Activated CD8-positive, alpha-beta T cell treated with anti-CD3 and anti-CD28 coated beads for 36 hours (primary cell): Measurements from ENCODE around the gene PLD1. TPM values are rescaled to one million over a fixed set of nuclear protein-coding genes. Genes with fewer than 3 reads are reported as not detected.

Experiments
- ATAC-seq: fragments of 200-7000 bp; cut with Tn5 transposase; one replicate; pipeline ENCODE4 v1.10.0; 2021; ENCODE audit warnings: mild to moderate bottlenecking, moderate library complexity
- CTCF ChIA-PET: fragments of 350-600 bp; sonication (Branson Sonifier 250); formaldehyde crosslinking; loops from one replicate; lab custom pipeline; 2021; ENCODE audit warnings: antibody characterized with exemption; lab: Charles Lee
- POLR2A ChIA-PET: fragments of 350-600 bp; sonication (Branson Sonifier 250); formaldehyde crosslinking; loops from one replicate; lab custom pipeline; 2021; ENCODE audit warnings: antibody characterized with exemption; lab: Charles Lee
- DNase-seq: peaks from one replicate; pipeline ENCODE4 v3.0.0-alpha.2; 2020
- H3K27ac Mint-ChIP-seq: one replicate; pipeline ENCODE4 v1.8.0; 2021; ENCODE audit warnings: mild to moderate bottlenecking, mixed read lengths
- H3K27me3 Mint-ChIP-seq: one replicate; pipeline ENCODE4 v1.8.0; 2021; ENCODE audit warnings: mixed read lengths
- H3K36me3 Mint-ChIP-seq: one replicate; pipeline ENCODE4 v1.8.0; 2021; ENCODE audit warnings: low read depth, mixed read lengths
- H3K4me1 Mint-ChIP-seq: one replicate; pipeline ENCODE4 v1.8.0; 2021; ENCODE audit warnings: low read depth, mixed read lengths
- H3K4me3 Mint-ChIP-seq: one replicate; pipeline ENCODE4 v1.8.0; 2021; ENCODE audit warnings: mild to moderate bottlenecking, moderate library complexity, mixed read lengths
- H3K9me3 Mint-ChIP-seq: one replicate; pipeline ENCODE4 v1.8.0; 2021; ENCODE audit warnings: mixed read lengths
- intact Hi-C: fragments of 100-400 bp; cut with micrococcal nuclease; formaldehyde crosslinking; loops from one replicate; pipeline ENCODE4 v1.10.0; 2022
- total RNA-seq, 2 experiments: library from RNA; stranded (reverse); gene quantifications; one replicate each; pipeline ENCODE4 v1.2.3, GENCODE V29; 2021
- TF ChIP-seq, protein P1 (sequence below): fragments of 200-600 bp; IDR thresholded peaks from one replicate; pipeline ENCODE4 v1.8.0; 2022; ENCODE audit warnings: antibody characterized with exemption, mild to moderate bottlenecking

PLD1 gene
- total RNA-seq, 2 experiments from 2014 or later: 0.86 to 1.2 TPM

DNA sequence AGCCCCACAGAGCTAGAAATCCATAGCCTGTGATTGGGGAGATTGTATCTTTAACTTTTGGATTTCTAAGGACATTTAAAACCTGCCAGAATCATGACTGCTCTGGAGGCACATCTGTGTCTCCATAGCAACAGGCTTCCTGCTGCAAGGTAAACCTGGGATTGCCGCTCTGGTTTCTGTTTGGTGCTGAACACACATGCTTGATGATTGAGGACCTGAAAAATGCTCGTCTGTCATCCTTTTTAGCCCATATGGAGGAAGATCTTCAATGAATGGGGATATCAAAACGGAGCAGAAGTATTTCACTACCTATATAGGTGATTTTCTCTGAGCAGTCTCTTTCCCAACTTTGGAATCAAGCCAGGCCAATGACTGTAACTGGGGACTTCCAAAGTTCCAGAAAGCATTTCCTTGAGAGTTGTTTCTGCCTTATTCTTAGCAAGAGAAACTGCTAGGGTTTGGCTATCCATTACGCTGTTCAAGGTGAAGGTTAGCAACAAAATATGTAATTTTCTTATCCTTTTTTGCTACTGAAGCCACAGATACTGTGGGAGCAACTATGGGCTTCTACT, 253.6 kb downstream of the PLD1 start:
- H3K4me1 Mint-ChIP-seq: peaks cover 17% of the 10 kb centered on the region
- H3K36me3 Mint-ChIP-seq: no peaks in the 10 kb centered on the region
- CTCF ChIA-PET: interaction anchor here (1.3 kb wide), 1 partner anchor 394 kb away, joined by 3 read pairs; no protein-coding TSS in a partner anchor
- H3K27ac Mint-ChIP-seq: no peak overlapping the region
- no peaks in the 10 kb centered on the region for H3K27me3 Mint-ChIP-seq
- no peak overlapping the region for H3K4me3 Mint-ChIP-seq
- DNase-seq (no peak), ATAC-seq (no peak)
- TF ChIP-seq, protein P1, sequence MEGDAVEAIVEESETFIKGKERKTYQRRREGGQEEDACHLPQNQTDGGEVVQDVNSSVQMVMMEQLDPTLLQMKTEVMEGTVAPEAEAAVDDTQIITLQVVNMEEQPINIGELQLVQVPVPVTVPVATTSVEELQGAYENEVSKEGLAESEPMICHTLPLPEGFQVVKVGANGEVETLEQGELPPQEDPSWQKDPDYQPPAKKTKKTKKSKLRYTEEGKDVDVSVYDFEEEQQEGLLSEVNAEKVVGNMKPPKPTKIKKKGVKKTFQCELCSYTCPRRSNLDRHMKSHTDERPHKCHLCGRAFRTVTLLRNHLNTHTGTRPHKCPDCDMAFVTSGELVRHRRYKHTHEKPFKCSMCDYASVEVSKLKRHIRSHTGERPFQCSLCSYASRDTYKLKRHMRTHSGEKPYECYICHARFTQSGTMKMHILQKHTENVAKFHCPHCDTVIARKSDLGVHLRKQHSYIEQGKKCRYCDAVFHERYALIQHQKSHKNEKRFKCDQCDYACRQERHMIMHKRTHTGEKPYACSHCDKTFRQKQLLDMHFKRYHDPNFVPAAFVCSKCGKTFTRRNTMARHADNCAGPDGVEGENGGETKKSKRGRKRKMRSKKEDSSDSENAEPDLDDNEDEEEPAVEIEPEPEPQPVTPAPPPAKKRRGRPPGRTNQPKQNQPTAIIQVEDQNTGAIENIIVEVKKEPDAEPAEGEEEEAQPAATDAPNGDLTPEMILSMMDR: no peak
- intact Hi-C loops: no loop called here
- no peaks in the 10 kb centered on the region for H3K9me3 Mint-ChIP-seq
- POLR2A ChIA-PET: no interaction called here

DNA sequence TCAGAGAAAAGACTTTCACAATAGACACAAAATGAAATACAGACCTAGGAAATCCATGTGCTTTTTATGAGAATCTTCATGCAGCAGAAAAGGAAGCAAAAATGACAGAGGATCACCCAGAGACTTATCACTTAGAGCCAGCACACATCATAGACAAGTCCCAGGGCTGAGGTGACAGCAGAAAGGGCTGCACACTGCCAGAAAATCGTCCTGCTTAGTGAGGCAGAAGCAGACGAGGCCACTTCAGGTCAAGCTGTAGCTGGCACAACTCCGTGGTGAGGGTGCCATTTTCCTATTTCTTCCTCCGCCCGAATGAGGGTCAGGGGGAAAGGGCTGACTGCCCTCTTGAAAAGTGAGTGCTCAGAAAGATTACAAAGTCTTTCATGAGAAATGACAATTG, 254.1 kb downstream of the PLD1 start:
- H3K27ac Mint-ChIP-seq: no peak overlapping the region
- H3K9me3 Mint-ChIP-seq: no peaks in the 10 kb centered on the region
- ATAC-seq: no peak
- TF ChIP-seq, protein P1: no peak
- H3K4me3 Mint-ChIP-seq: no peak overlapping the region
- intact Hi-C loops: no loop called here
- DNase-seq: no peak
- ChIA-PET CTCF (no interaction called here), POLR2A (no interaction called here)
- no peaks in the 10 kb centered on the region for H3K27me3 Mint-ChIP-seq
- no peaks in the 10 kb centered on the region for H3K36me3 Mint-ChIP-seq
- H3K4me1 Mint-ChIP-seq: peaks cover 12% of the 10 kb centered on the region

DNA sequence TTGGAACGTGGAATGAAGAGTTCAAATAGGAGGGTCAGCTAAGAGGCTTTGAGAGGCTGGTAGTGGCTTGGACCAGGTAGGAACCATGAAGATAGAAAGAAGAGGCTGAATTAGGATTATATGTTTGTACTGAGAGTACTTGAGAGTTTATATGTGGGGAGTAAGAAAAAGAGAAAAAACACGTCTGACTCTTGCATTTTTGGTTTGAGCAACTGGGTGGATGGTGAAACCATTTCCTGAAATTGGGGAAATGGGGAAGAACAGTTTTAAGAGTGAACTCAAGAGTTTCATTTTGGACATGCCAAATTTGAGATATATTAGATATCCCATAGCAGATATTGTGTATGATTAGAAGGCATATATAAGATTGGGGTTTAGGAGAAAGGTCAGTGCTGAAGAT, 257.2 kb downstream of the PLD1 start:
- POLR2A ChIA-PET: no interaction called here
- intact Hi-C loops: no loop called here
- Mint-ChIP-seq H3K27me3 (no peaks in the 10 kb centered on the region), H3K27ac (no peak overlapping the region), H3K36me3 (no peaks in the 10 kb centered on the region), H3K4me3 (no peak overlapping the region), H3K4me1 (peaks cover 3% of the 10 kb centered on the region), H3K9me3 (no peaks in the 10 kb centered on the region)
- no peak for ATAC-seq
- no peak for DNase-seq
- CTCF ChIA-PET: no interaction called here
- TF ChIP-seq, protein P1: no peak

DNA sequence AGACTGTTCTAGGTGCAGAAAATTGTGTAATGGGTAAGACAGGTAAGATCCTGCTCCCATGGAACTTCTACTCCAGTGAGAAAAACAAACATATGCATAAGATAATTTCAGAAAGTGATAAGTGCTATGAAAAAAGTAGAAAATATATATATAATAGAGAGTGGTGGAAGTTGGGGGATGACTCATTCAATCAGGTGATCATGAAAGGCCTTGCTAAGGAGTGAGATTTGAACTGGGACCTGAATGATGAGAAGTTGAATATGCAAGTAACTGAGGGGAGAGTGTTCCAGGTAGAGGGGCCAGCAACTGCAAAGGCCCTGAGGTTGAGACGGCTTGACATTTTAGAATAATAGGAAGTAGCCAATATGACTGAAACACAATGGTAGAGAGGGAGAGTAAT, 257.8 kb downstream of the PLD1 start:
- no peak overlapping the region for H3K27ac Mint-ChIP-seq
- ChIA-PET POLR2A (interaction anchor here (0.7 kb wide), 1 partner anchor 342 kb away, joined by 3 read pairs; no protein-coding TSS in a partner anchor), CTCF (no interaction called here)
- no peaks in the 10 kb centered on the region for H3K27me3 Mint-ChIP-seq
- H3K9me3 Mint-ChIP-seq: no peaks in the 10 kb centered on the region
- H3K36me3 Mint-ChIP-seq: no peaks in the 10 kb centered on the region
- TF ChIP-seq, protein P1: no peak
- peaks cover 3% of the 10 kb centered on the region for H3K4me1 Mint-ChIP-seq
- H3K4me3 Mint-ChIP-seq: no peak overlapping the region
- ATAC-seq (no peak), DNase-seq (no peak)
- intact Hi-C loops: no loop called here

DNA sequence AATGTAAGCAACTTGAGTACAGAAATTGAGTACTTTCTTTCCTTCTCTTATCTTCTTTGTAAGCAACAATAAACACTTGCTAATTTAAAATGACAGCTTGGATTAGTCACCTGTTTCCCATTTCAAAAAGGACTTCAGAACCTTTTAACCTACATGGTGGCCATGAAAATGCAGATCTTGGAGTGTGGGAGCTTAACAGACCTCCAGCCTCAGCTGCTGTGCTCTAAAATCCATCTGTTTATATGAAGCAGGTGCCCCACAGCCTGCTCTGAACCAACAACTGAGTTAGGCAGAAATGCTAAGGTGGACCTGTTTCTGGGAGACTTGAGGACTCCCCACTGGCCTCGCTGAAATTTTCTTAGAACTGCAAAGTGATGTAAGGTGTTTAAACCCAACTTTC, 259.0 kb downstream of the PLD1 start:
- no peaks in the 10 kb centered on the region for H3K9me3 Mint-ChIP-seq

More for the DNA sequence above, 259.0 kb downstream of the PLD1 start:
- H3K4me1 Mint-ChIP-seq: no peaks in the 10 kb centered on the region
- ATAC-seq: no peak
- DNase-seq: no peak
- intact Hi-C loops: no loop called here
- TF ChIP-seq, protein P1: no peak
- H3K27ac Mint-ChIP-seq: no peak overlapping the region
- ChIA-PET CTCF (interaction anchor here (1.8 kb wide), 1 partner anchor 12 kb away, joined by 5 read pairs; no protein-coding TSS in a partner anchor), POLR2A (no interaction called here)
- H3K27me3 Mint-ChIP-seq: no peaks in the 10 kb centered on the region
- no peaks in the 10 kb centered on the region for H3K36me3 Mint-ChIP-seq
- no peak overlapping the region for H3K4me3 Mint-ChIP-seq

Other genes with a start within 250 kb of the PLD1 start
- not detected for gene TMEM212, start 32.9 kb upstream of the PLD1 start, total RNA-seq
- 10 to 100 TPM; 10.6 to 12.0 TPM for gene FNDC3B, start 229.1 kb upstream of the PLD1 start, total RNA-seq